8988T (cell line): ENCODE results near the gene SLC24A3.

Experiments
- DNase-seq: peaks from one replicate; pipeline ENCODE4 v3.0.0; 2011

Gene SLC24A3

GRCh38 chr20:19692100-19692499 is 479.7 kb downstream of the SLC24A3 start:
- no peak for DNase-seq

GRCh38 chr20:19692685-19693119 is 480.3 kb downstream of the SLC24A3 start:
- no peak for DNase-seq

GRCh38 chr20:19693508-19693907 is 481.1 kb downstream of the SLC24A3 start:
- no peak for DNase-seq

- no peak for DNase-seq
Measured at GRCh38 chr20:19695081-19695480, 482.6 kb downstream of the SLC24A3 start.

GRCh38 chr20:19696620-19697019 is 484.2 kb downstream of the SLC24A3 start:
- DNase-seq: no peak

- DNase-seq: no peak
Measured at GRCh38 chr20:19697415-19697814, 485.0 kb downstream of the SLC24A3 start.

GRCh38 chr20:19699180-19699971 is 486.9 kb downstream of the SLC24A3 start:
- peak; percentile 33 for DNase-seq

GRCh38 chr20:19701429-19701828 is 489.0 kb downstream of the SLC24A3 start:
- DNase-seq: no peak

GRCh38 chr20:19706463-19706862 is 494.0 kb downstream of the SLC24A3 start:
- DNase-seq: no peak

- DNase-seq: no peak
Measured at GRCh38 chr20:19709635-19710335, 497.3 kb downstream of the SLC24A3 start.

- DNase-seq: no peak
Measured at GRCh38 chr20:19710336-19711120, 498.1 kb downstream of the SLC24A3 start.

- DNase-seq: no peak
Measured at GRCh38 chr20:19711126-19711525, 498.7 kb downstream of the SLC24A3 start.

- no peak for DNase-seq
Measured at GRCh38 chr20:19712721-19713260, 500.3 kb downstream of the SLC24A3 start.

GRCh38 chr20:19713822-19714578 is 501.6 kb downstream of the SLC24A3 start:
- no peak for DNase-seq

GRCh38 chr20:19714579-19714840 is 502.1 kb downstream of the SLC24A3 start:
- DNase-seq: no peak

GRCh38 chr20:19715986-19716385 is 503.5 kb downstream of the SLC24A3 start:
- DNase-seq: no peak

GRCh38 chr20:19718880-19719279 is 506.4 kb downstream of the SLC24A3 start:
- DNase-seq: no peak

- DNase-seq: no peak
Measured at GRCh38 chr20:19720991-19721390, 508.5 kb downstream of the SLC24A3 start.

- no peak for DNase-seq
Measured at GRCh38 chr20:19723051-19723450, 510.6 kb downstream of the SLC24A3 start.

- DNase-seq: no peak
Measured at GRCh38 chr20:19723813-19724430, 511.5 kb downstream of the SLC24A3 start.

- no peak for DNase-seq
Measured at GRCh38 chr20:19725373-19725772, 512.9 kb downstream of the SLC24A3 start.

GRCh38 chr20:19725814-19726525 is 513.5 kb downstream of the SLC24A3 start:
- DNase-seq: no peak
